Tibial artery (tissue), 4 donors: ENCODE data around the gene ZNRD2.

Source experiments
- DNase-seq, 2 donors: peaks; one replicate each; pipeline ENCODE4 v3.0.0-alpha.2; 2019
- H3K27ac ChIP-seq, 2 donors: fragments of 200-600 bp; sonication (generic) in 1 of 2; 1 replicate in 1 of 2; 2 replicates in 1 of 2; pipeline ENCODE4 v1.5.1; 2018 to 2019; ENCODE audit warnings: mild to moderate bottlenecking in 1 of 2
- H3K27me3 ChIP-seq, 2 donors: fragments of 200-600 bp; sonication (generic) in 1 of 2; one replicate each; pipeline versions ENCODE4 v1.5.1 to v1.6.0; 2016 to 2019
- H3K36me3 ChIP-seq, 3 donors: fragments of 200-600 bp; sonication (generic) in 2 of 3; one replicate each; pipeline ENCODE4 v1.5.1; 2016 to 2019; ENCODE audit warnings: mild to moderate bottlenecking in 2 of 3
- H3K4me1 ChIP-seq, 4 donors: fragments of 200-600 bp; sonication (generic) in 2 of 4; 1 replicate in 3 of 4; 2 replicates in 1 of 4; pipeline ENCODE4 v1.5.1; 2016 to 2019
- H3K4me3 ChIP-seq, 2 donors: fragments of 200-600 bp; sonication (generic) in 1 of 2; 1 replicate in 1 of 2; 2 replicates in 1 of 2; pipeline ENCODE4 v1.5.1; 2018 to 2019; ENCODE audit warnings: mild to moderate bottlenecking in 2 of 2
- H3K9me3 ChIP-seq, 3 donors: fragments of 200-600 bp; sonication (generic) in 1 of 3; one replicate each; pipeline ENCODE4 v1.5.1; 2016 to 2019
- intact Hi-C: fragments of 100-400 bp; cut with DNase I; formaldehyde crosslinking; loops from one replicate; pipeline ENCODE4 v1.15.0; 2023; ENCODE audit warnings: low total_unique reads
- TF ChIP-seq, protein P1 (sequence below), 2 experiments: fragments of 200-600 bp in 1 of 2; fragments of 450-650 bp in 1 of 2; IDR thresholded peaks; one replicate each; pipeline ENCODE4 v1.5.1; 2017 to 2019; ENCODE audit warnings: antibody characterized with exemption in 2 of 2, mild to moderate bottlenecking in 1 of 2, moderate library complexity in 1 of 2

Gene ZNRD2

GRCh38 chr11:65532388-65533064 lies 37.8 kb upstream of the ZNRD2 start:
- Histone ChIP-seq H3K36me3 (peaks cover 39 to 99% (median 70%) of the 10 kb centered on the region in 3 donors), H3K9me3 (no peaks in the 10 kb centered on the region), H3K27me3 (no peaks in the 10 kb centered on the region), H3K4me3 (no peak overlapping the region), H3K4me1 (no peaks in the 10 kb centered on the region), H3K27ac (no peak overlapping the region)
- TF ChIP-seq, protein P1, sequence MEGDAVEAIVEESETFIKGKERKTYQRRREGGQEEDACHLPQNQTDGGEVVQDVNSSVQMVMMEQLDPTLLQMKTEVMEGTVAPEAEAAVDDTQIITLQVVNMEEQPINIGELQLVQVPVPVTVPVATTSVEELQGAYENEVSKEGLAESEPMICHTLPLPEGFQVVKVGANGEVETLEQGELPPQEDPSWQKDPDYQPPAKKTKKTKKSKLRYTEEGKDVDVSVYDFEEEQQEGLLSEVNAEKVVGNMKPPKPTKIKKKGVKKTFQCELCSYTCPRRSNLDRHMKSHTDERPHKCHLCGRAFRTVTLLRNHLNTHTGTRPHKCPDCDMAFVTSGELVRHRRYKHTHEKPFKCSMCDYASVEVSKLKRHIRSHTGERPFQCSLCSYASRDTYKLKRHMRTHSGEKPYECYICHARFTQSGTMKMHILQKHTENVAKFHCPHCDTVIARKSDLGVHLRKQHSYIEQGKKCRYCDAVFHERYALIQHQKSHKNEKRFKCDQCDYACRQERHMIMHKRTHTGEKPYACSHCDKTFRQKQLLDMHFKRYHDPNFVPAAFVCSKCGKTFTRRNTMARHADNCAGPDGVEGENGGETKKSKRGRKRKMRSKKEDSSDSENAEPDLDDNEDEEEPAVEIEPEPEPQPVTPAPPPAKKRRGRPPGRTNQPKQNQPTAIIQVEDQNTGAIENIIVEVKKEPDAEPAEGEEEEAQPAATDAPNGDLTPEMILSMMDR (IDR thresholded peaks at IDR 0.05) = no peak
- no peak for DNase-seq
- intact Hi-C loops = no loop called here

DNA sequence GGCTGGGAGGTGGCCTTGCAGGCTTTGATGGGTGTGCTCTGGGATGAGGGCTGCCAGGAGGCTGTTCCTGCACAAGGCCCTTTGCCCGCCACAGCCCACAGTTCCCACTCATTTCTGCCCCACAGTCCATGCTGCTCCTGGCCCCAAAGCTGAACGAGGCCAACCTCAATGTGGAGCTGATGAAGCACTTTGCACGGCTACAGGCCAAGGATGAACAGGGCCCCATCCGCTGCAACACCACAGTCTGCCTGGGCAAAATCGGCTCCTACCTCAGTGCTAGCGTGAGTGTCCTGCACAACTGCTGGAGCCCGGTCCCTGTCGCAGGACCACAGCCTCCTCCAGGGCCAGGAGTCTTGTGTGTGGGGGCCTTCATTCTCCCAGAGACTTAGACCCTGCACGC lies 35.2 kb upstream of the ZNRD2 start:
- H3K4me1 ChIP-seq = peaks cover 0 to 14% (median 10%) of the 10 kb centered on the region in 4 donors
- intact Hi-C loops = no loop called here
- TF ChIP-seq, protein P1 (IDR thresholded peaks at IDR 0.05) = no peak
- H3K27ac ChIP-seq = no peak overlapping the region
- H3K4me3 ChIP-seq = no peak overlapping the region
- DNase-seq = no peak
- peaks cover 52 to 96% (median 77%) of the 10 kb centered on the region in 3 donors for H3K36me3 ChIP-seq
- H3K9me3 ChIP-seq = no peaks in the 10 kb centered on the region
- no peaks in the 10 kb centered on the region for H3K27me3 ChIP-seq

DNA sequence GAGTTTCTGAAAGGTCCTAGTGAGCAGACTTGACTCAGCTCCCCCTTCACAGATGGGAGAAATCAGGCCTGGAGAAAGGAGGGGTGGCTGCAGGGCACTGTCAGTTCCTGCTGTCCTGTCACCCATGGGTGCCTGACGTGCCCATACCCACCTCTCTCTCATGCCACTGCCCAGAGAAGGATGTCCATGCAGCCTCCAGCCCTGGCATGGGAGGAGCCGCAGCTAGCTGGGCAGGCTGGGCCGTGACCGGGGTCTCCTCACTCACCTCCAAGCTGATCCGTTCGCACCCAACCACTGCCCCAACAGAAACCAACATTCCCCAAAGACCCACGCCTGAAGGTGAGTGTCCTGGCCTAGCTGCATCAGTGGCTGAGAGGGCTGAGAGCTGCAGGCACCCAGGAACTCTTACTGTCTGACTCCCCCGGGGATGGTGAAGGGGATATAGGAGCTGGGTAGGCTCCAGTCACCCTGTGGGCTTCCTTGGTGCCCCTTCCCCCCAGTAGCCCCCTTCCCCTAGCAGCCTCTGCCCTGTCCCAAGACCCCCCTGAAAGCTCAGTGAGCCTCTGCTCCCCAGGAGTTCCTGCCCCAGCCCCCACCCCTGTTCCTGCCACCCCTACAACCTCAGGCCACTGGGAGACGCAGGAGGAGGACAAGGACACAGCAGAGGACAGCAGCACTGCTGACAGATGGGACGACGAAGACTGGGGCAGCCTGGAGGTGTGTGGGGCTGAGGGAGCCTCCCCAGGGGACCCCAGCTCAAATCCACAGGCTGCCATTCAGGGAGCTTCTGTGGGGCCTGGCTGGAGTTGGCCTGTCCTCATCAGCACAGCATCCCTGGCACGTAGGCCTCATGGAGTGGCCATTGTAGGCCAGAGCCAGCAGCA lies 33.6 kb upstream of the ZNRD2 start:
- H3K27me3 ChIP-seq = no peaks in the 10 kb centered on the region
- H3K4me1 ChIP-seq = peaks cover 0 to 28% (median 21%) of the 10 kb centered on the region in 4 donors
- H3K9me3 ChIP-seq = no peaks in the 10 kb centered on the region
- H3K27ac ChIP-seq = peak overlapping the region in 1 of 2 donors; percentile 22
- no peak overlapping the region for H3K4me3 ChIP-seq
- TF ChIP-seq, protein P1 (IDR thresholded peaks at IDR 0.05) = no peak
- no peak for DNase-seq
- intact Hi-C loops = no loop called here
- H3K36me3 ChIP-seq = peaks cover 40 to 80% (median 61%) of the 10 kb centered on the region in 3 donors

GRCh38 chr11:65537296-65537597 lies 33.0 kb upstream of the ZNRD2 start:
- H3K4me1 ChIP-seq = peaks cover 0 to 31% (median 23%) of the 10 kb centered on the region in 4 donors
- TF ChIP-seq, protein P1 (IDR thresholded peaks at IDR 0.05) = no peak
- DNase-seq = no peak
- peak overlapping the region in 1 of 2 donors; percentile 22 for H3K27ac ChIP-seq
- intact Hi-C loops = no loop called here
- H3K36me3 ChIP-seq = peaks cover 34 to 75% (median 55%) of the 10 kb centered on the region in 3 donors
- no peak overlapping the region for H3K4me3 ChIP-seq
- no peaks in the 10 kb centered on the region for H3K27me3 ChIP-seq
- no peaks in the 10 kb centered on the region for H3K9me3 ChIP-seq

DNA sequence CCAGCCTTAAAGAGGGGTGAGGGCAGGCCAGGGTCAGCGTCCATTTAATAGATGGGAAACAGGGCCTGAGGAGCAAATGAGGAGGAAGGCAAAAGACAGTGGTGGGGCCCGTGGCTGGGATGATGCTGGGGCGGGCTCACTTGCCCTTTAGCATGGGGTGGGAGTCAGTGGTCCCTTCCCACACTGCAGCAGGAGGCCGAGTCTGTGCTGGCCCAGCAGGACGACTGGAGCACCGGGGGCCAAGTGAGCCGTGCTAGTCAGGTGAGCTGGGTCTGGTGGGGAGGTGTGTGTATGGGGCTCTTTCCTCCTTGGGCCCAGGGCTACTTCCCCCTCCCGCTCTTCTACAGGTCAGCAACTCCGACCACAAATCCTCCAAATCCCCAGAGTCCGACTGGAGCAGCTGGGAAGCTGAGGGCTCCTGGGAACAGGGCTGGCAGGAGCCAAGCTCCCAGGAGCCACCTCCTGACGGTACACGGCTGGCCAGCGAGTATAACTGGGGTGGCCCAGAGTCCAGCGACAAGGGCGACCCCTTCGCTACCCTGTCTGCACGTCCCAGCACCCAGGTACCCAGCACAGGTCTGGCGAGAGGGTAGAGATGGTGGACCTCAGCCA lies 32.6 kb upstream of the ZNRD2 start:
- Histone ChIP-seq H3K4me3 (no peak overlapping the region), H3K36me3 (peaks cover 29 to 72% (median 50%) of the 10 kb centered on the region in 3 donors), H3K27me3 (no peaks in the 10 kb centered on the region), H3K9me3 (no peaks in the 10 kb centered on the region), H3K27ac (peak overlapping the region; percentile 13 to 22), H3K4me1 (peaks cover 0 to 31% (median 23%) of the 10 kb centered on the region in 4 donors)
- no peak for DNase-seq
- TF ChIP-seq, protein P1 (IDR thresholded peaks at IDR 0.05) = no peak
- intact Hi-C loops = no loop called here
